Measurements from ENCODE around the gene ANKS6. TPM values are rescaled to one million over a fixed set of nuclear protein-coding genes. Genes with fewer than 3 reads are reported as not detected.
A peak's percentile ranks its signal among the peaks of the same experiment; 100 is the strongest.

ANKS6 gene
- 10 to 100 TPM; 25.6 to 56.2 (median 34.2) TPM for total RNA-seq

GRCh38 chr9:98796364-98797101 is at the start of gene ANKS6:
TSS of gene ANKS6 (minus strand) at chr9:98796555. CDS start at chr9:98796491, 64 bp downstream.
- peak; percentile 81 to 98 for DNase-seq
- peak within 1 kb of the TSS; percentile 71 to 82 (median 78) for H3K27ac ChIP-seq
- peaks cover 15 to 39% (median 23%) of the 10 kb centered on the region in 4 donors for H3K4me1 ChIP-seq
- H3K27me3 ChIP-seq, result no peaks in the 10 kb centered on the region
- peak; percentile 94 to 98 for ATAC-seq (ENCODE audit: low FRiP score in 2 of 2)
- WGBS, 2 donors, result 7 to 24% methylated on average over 10 to 30 of the region's 86 CpGs
- H3K9me3 ChIP-seq, result peaks cover 0 to 5% (median 0%) of the 10 kb centered on the region in 4 donors
- peak within 1 kb of the TSS; percentile 66 to 86 (median 76) for H3K4me3 ChIP-seq
- H3K36me3 ChIP-seq, result no peaks in the 10 kb centered on the region
- no peak for TF ChIP-seq EP300 (IDR thresholded peaks at IDR 0.05)
- TF ChIP-seq POLR2AphosphoS5 (IDR thresholded peaks at IDR 0.05), result no peak
- TF ChIP-seq POLR2A (IDR thresholded peaks at IDR 0.05), result peak in 3 of 4 donors; percentile 16 to 62 (median 54)
- TF ChIP-seq, protein P1, sequence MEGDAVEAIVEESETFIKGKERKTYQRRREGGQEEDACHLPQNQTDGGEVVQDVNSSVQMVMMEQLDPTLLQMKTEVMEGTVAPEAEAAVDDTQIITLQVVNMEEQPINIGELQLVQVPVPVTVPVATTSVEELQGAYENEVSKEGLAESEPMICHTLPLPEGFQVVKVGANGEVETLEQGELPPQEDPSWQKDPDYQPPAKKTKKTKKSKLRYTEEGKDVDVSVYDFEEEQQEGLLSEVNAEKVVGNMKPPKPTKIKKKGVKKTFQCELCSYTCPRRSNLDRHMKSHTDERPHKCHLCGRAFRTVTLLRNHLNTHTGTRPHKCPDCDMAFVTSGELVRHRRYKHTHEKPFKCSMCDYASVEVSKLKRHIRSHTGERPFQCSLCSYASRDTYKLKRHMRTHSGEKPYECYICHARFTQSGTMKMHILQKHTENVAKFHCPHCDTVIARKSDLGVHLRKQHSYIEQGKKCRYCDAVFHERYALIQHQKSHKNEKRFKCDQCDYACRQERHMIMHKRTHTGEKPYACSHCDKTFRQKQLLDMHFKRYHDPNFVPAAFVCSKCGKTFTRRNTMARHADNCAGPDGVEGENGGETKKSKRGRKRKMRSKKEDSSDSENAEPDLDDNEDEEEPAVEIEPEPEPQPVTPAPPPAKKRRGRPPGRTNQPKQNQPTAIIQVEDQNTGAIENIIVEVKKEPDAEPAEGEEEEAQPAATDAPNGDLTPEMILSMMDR (IDR thresholded peaks at IDR 0.05), result peak; percentile 57 to 93 (median 88)

GRCh38 chr9:98846081-98846480 is 49.7 kb upstream of the ANKS6 start:
- Histone ChIP-seq H3K4me1 (peaks cover 0 to 8% (median 4%) of the 10 kb centered on the region in 4 donors), H3K9me3 (no peaks in the 10 kb centered on the region), H3K27me3 (no peaks in the 10 kb centered on the region), H3K36me3 (peaks cover 0 to 4% (median 0%) of the 10 kb centered on the region in 4 donors), H3K4me3 (no peak overlapping the region), H3K27ac (no peak overlapping the region)
- no peak for DNase-seq
- no peak for ATAC-seq (ENCODE audit: low FRiP score in 2 of 2)
- WGBS, 2 donors, result 79 to 87% methylated on average over 5 of the region's 5 CpGs
- TF ChIP-seq POLR2A (IDR thresholded peaks at IDR 0.05), result no peak
- TF ChIP-seq, protein P1 (IDR thresholded peaks at IDR 0.05), result no peak

DNA sequence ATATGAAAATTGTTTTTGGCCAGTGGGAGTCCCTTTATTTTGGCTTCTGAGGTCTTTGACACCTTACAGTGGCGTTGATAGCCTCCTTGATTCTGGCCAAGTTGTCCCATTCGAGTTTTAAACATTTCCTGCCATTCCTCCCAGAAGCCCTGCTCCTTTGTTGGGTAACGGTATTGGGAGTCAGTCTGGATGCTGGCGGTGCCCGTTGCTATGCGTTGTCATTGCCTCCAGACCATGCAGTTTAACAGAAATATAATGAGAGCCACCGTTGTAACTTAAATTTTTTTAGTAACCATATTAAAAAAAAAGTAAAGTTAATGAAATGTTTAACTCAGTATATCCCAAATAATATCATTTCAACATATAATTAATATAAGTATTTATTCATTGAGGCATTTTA is 46.2 kb upstream of the ANKS6 start:
- ATAC-seq (ENCODE audit: low FRiP score in 2 of 2) (no peak), DNase-seq (no peak)
- 88 to 89% methylated on average over 7 of the region's 7 CpGs for WGBS, 2 donors
- no peaks in the 10 kb centered on the region for H3K9me3 ChIP-seq
- H3K4me3 ChIP-seq, result no peak overlapping the region
- H3K27ac ChIP-seq, result no peak overlapping the region
- TF ChIP-seq EP300 (IDR thresholded peaks at IDR 0.05) (no peak), POLR2A (IDR thresholded peaks at IDR 0.05) (no peak), POLR2AphosphoS5 (IDR thresholded peaks at IDR 0.05) (no peak)
- TF ChIP-seq, protein P1 (IDR thresholded peaks at IDR 0.05), result no peak
- peaks cover 0 to 9% (median 0%) of the 10 kb centered on the region in 4 donors for H3K36me3 ChIP-seq
- no peaks in the 10 kb centered on the region for H3K27me3 ChIP-seq
- no peaks in the 10 kb centered on the region for H3K4me1 ChIP-seq

DNA sequence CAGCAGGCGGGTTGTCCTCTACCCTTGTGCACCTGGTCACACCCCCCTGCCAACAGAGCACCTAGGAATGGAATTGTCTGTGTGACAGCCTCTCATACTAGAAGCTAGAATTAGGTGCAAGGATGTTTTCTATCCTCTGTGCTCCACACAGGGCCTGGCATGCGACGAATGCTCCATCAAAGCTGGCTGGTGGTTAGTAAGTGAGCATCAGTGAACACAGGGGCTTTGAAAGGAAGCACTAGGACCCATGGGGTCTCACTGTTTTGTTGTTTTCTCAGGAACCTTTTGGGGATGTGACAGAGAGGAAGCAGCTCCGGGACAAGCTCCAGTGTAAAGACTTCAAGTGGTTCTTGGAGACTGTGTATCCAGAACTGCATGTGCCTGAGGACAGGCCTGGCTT is 43.4 kb upstream of the ANKS6 start:
- H3K36me3 ChIP-seq, result peaks cover 0 to 5% (median 0%) of the 10 kb centered on the region in 4 donors
- no peak for ATAC-seq (ENCODE audit: low FRiP score in 2 of 2)
- WGBS, 2 donors, result 84 to 85% methylated on average over 4 of the region's 4 CpGs

More for the DNA sequence above, 43.4 kb upstream of the ANKS6 start:
- no peak overlapping the region for H3K27ac ChIP-seq
- H3K9me3 ChIP-seq, result no peaks in the 10 kb centered on the region
- TF ChIP-seq, protein P1 (IDR thresholded peaks at IDR 0.05), result no peak
- TF ChIP-seq POLR2AphosphoS5 (IDR thresholded peaks at IDR 0.05) (no peak), POLR2A (IDR thresholded peaks at IDR 0.05) (no peak), EP300 (IDR thresholded peaks at IDR 0.05) (no peak)
- DNase-seq, result no peak
- H3K27me3 ChIP-seq, result no peaks in the 10 kb centered on the region
- H3K4me1 ChIP-seq, result no peaks in the 10 kb centered on the region
- H3K4me3 ChIP-seq, result no peak overlapping the region

Measured in upper lobe of left lung (tissue), 6 donors.